ENCODE measurements around the gene C1orf56.

Gene C1orf56

GRCh38 chr1:151048645-151049032, 1.1 kb downstream of the C1orf56 start:
- DNase-seq (ENCODE audit: insufficient read length, low spot score): no peak
- TF ChIP-seq POU2F2 (IDR thresholded peaks at IDR 0.05; ENCODE audit: low read depth, low read length) (no peak), PAX5 (IDR thresholded peaks at IDR 0.05; ENCODE audit: insufficient read depth, low read length, severe bottlenecking) (no peak), POLR2AphosphoS5 (IDR thresholded peaks at IDR 0.05; ENCODE audit: low read depth, low read length) (no peak)
- FAIRE-seq: no peak

- no peak for FAIRE-seq
- TF ChIP-seq SPI1 (IDR thresholded peaks at IDR 0.05; ENCODE audit: low read depth, low read length): no peak
- TF ChIP-seq POLR2AphosphoS5 (IDR thresholded peaks at IDR 0.05; ENCODE audit: low read depth, low read length): peak; percentile 57; the same call in 1 of the 2 replicates
- no peak for TF ChIP-seq PAX5 (IDR thresholded peaks at IDR 0.05; ENCODE audit: insufficient read depth, low read length, severe bottlenecking)
- TF ChIP-seq POU2F2 (IDR thresholded peaks at IDR 0.05; ENCODE audit: low read depth, low read length): no peak
- DNase-seq (ENCODE audit: insufficient read length, low spot score): no peak
These were observed 1.9 kb downstream of the C1orf56 start for GRCh38 chr1:151049458-151049857.

GRCh38 chr1:151050051-151050688, 2.6 kb downstream of the C1orf56 start:
- DNase-seq (ENCODE audit: insufficient read length, low spot score) (no peak), FAIRE-seq (no peak)
- peak; percentile 51; the same call in 1 of the 2 replicates for TF ChIP-seq POLR2A (IDR thresholded peaks at IDR 0.05; ENCODE audit: low read depth, low read length)
- TF ChIP-seq PAX5 (IDR thresholded peaks at IDR 0.05; ENCODE audit: insufficient read depth, low read length, severe bottlenecking): no peak
- no peak for TF ChIP-seq TAF1 (IDR thresholded peaks at IDR 0.05; ENCODE audit: low read depth, low read length)

- TF ChIP-seq POLR2A (IDR thresholded peaks at IDR 0.05; ENCODE audit: low read depth, low read length) (peak; percentile 59), POLR2AphosphoS5 (IDR thresholded peaks at IDR 0.05; ENCODE audit: low read depth, low read length) (peak; percentile 62), POU2F2 (IDR thresholded peaks at IDR 0.05; ENCODE audit: low read depth, low read length) (0 out of 2 replicates have a peak, but pooled peaks have one; percentile 9), TAF1 (IDR thresholded peaks at IDR 0.05; ENCODE audit: low read depth, low read length) (no peak), SPI1 (IDR thresholded peaks at IDR 0.05; ENCODE audit: low read depth, low read length) (no peak), PAX5 (IDR thresholded peaks at IDR 0.05; ENCODE audit: insufficient read depth, low read length, severe bottlenecking) (no peak)
- FAIRE-seq (no peak), DNase-seq (ENCODE audit: insufficient read length, low spot score) (no peak)
These were observed 3.9 kb downstream of the C1orf56 start for GRCh38 chr1:151051356-151052009.

- DNase-seq (ENCODE audit: insufficient read length, low spot score): no peak
- TF ChIP-seq POLR2AphosphoS5 (IDR thresholded peaks at IDR 0.05; ENCODE audit: low read depth, low read length): no peak
- no peak for TF ChIP-seq POLR2A (IDR thresholded peaks at IDR 0.05; ENCODE audit: low read depth, low read length)
- TF ChIP-seq PAX5 (IDR thresholded peaks at IDR 0.05; ENCODE audit: insufficient read depth, low read length, severe bottlenecking): no peak
- TF ChIP-seq TAF1 (IDR thresholded peaks at IDR 0.05; ENCODE audit: low read depth, low read length): no peak
- TF ChIP-seq SPI1 (IDR thresholded peaks at IDR 0.05; ENCODE audit: low read depth, low read length): no peak
- TF ChIP-seq POU2F2 (IDR thresholded peaks at IDR 0.05; ENCODE audit: low read depth, low read length): no peak
- FAIRE-seq: no peak
These were observed 7.5 kb downstream of the C1orf56 start for GRCh38 chr1:151054971-151055547.

GRCh38 chr1:151055581-151055980, 8.0 kb downstream of the C1orf56 start:
- FAIRE-seq: no peak

GRCh38 chr1:151056149-151056548, 8.6 kb downstream of the C1orf56 start:
- DNase-seq (ENCODE audit: insufficient read length, low spot score) (no peak), FAIRE-seq (no peak)
- TF ChIP-seq TAF1 (IDR thresholded peaks at IDR 0.05; ENCODE audit: low read depth, low read length) (no peak), POLR2A (IDR thresholded peaks at IDR 0.05; ENCODE audit: low read depth, low read length) (peak; percentile 30; the same call in 1 of the 2 replicates)

More at GRCh38 chr1:151055581-151055980, 8.0 kb downstream of the C1orf56 start:
- TF ChIP-seq PAX5 (IDR thresholded peaks at IDR 0.05; ENCODE audit: insufficient read depth, low read length, severe bottlenecking) (no peak), POLR2A (IDR thresholded peaks at IDR 0.05; ENCODE audit: low read depth, low read length) (no peak), POU2F2 (IDR thresholded peaks at IDR 0.05; ENCODE audit: low read depth, low read length) (no peak)
- DNase-seq (ENCODE audit: insufficient read length, low spot score): no peak

GRCh38 chr1:151058692-151059091, 11.1 kb downstream of the C1orf56 start:
- TF ChIP-seq POLR2AphosphoS5 (IDR thresholded peaks at IDR 0.05; ENCODE audit: low read depth, low read length) (no peak), POLR2A (IDR thresholded peaks at IDR 0.05; ENCODE audit: low read depth, low read length) (no peak), TAF1 (IDR thresholded peaks at IDR 0.05; ENCODE audit: low read depth, low read length) (no peak), SPI1 (IDR thresholded peaks at IDR 0.05; ENCODE audit: low read depth, low read length) (no peak), PAX5 (IDR thresholded peaks at IDR 0.05; ENCODE audit: insufficient read depth, low read length, severe bottlenecking) (no peak), POU2F2 (IDR thresholded peaks at IDR 0.05; ENCODE audit: low read depth, low read length) (no peak)
- no peak for DNase-seq (ENCODE audit: insufficient read length, low spot score)
- FAIRE-seq: no peak

- FAIRE-seq: peak; percentile 85
- peak; percentile 81 for TF ChIP-seq POLR2A (IDR thresholded peaks at IDR 0.05; ENCODE audit: low read depth, low read length)
- TF ChIP-seq SPI1 (IDR thresholded peaks at IDR 0.05; ENCODE audit: low read depth, low read length): peak; percentile 47
- no peak for TF ChIP-seq POU2F2 (IDR thresholded peaks at IDR 0.05; ENCODE audit: low read depth, low read length)
- TF ChIP-seq TAF1 (IDR thresholded peaks at IDR 0.05; ENCODE audit: low read depth, low read length): peak; percentile 90
- TF ChIP-seq PAX5 (IDR thresholded peaks at IDR 0.05; ENCODE audit: insufficient read depth, low read length, severe bottlenecking): no peak
- peak; percentile 88 for TF ChIP-seq POLR2AphosphoS5 (IDR thresholded peaks at IDR 0.05; ENCODE audit: low read depth, low read length)
- DNase-seq (ENCODE audit: insufficient read length, low spot score): peak; percentile 88
These were observed 11.8 kb downstream of the C1orf56 start, which contains the start of gene CDC42SE1 for GRCh38 chr1:151059109-151060006. Gene CDC42SE1, minus strand, starts transcription at chr1:151059622. Its CDS starts 3,892 bp downstream, at chr1:151055730.
